HG03457 (cell line): Measurements from ENCODE around the gene ATP2B2.

Source experiments
- ATAC-seq: cut with Tn5 transposase; IDR thresholded peaks from one replicate; pipeline ENCODE4 v1.9.1; 2021; ENCODE audit warnings: moderate number of reproducible peaks; ENCODE audit not compliant: unreplicated experiment

The ATP2B2 gene

DNA sequence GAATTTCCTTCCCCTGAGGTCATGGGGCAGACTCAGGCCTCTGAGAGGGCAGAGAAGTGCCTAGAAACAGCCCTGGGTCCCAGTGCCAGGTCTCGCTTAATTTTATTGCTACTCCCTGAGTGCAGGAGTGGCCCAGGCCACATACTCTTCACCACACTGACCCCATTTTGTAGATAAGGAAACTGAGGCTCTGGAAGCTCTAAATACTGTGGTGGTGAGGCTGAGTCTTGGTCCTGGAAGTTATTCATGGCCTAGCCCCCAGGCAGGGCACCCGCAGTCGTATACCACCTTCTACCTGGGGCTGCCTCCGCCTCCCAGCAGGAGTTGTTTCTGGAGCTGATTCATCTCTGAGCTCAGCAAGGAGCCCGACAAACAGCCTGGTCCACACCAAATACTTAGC lies 9.8 kb downstream of the ATP2B2 start:
- no peak for ATAC-seq

- no peak for ATAC-seq
Measured at GRCh38 chr3:10495003-10495402, 10.4 kb downstream of the ATP2B2 start.

GRCh38 chr3:10494180-10494579 lies 11.2 kb downstream of the ATP2B2 start:
- ATAC-seq = no peak

GRCh38 chr3:10493202-10493589 lies 12.2 kb downstream of the ATP2B2 start:
- no peak for ATAC-seq

- ATAC-seq = no peak
Measured at GRCh38 chr3:10492364-10493201, 12.8 kb downstream of the ATP2B2 start.

DNA sequence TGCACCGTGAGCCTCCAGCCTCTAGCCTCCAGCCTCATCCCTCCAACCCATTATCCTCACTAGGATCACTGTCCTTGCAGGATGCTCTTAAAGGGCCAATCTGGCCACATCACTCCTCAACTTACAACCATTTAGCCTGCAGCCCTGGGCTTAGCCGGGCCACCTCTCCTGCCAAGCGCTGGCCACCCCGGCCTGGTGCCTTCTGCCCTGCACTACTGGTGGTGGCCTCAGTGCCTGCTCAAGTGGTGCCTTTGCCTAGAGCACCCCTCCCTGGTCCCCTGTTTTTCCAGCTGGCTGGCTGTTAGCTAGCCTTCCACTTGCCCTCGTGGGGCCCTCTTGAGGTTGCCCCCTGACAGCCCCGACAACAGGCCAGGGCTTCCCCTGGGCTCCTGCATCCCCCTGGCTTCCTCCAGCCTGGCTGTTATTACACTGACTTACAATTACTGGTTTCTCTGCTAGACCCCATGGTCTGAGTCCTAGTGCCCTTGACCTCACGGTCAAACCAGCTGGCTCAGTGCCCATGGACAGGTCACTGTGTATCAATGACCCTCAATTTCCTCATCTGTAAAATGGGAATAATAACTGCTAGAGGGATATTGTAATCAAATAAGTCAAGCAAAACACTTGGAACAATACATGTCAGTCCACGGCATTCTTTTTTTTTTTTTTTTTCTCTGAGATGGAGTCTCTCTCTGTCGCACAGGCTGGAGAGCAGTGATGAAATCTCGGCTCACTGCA lies 15.5 kb downstream of the ATP2B2 start:
- no peak for ATAC-seq

DNA sequence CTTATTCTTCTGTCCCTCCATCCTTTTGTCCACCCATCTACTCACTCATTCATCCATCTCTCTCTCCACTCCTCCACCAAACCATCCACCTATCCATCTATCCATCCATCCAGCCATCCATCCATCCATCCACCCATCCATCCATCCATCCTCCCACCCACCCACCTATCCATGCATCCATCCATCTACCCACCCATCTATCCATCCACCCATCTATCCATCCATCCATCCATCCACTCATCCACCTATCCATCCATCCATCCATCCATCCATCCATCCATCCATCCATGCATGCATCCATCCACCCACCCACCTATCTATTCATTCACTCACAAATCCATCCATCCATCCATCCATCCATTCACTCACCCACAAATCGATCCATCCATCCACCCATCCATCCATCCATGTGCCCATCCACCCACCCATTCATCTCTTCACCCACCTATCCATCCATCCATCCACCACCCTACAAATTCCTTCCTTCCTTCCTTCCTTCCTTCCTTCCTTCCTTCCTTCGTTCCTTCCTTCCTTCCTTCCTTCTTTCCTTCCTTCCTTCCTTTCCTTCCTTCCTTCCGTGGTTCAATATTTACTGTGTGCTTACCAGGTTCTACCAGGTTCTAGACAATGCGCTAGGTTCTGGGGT lies 17.3 kb downstream of the ATP2B2 start:
- no peak for ATAC-seq

GRCh38 chr3:10485806-10486205 lies 19.6 kb downstream of the ATP2B2 start:
- ATAC-seq = no peak

- no peak for ATAC-seq
Measured at GRCh38 chr3:10485380-10485779, 20.0 kb downstream of the ATP2B2 start.

GRCh38 chr3:10484709-10485108 lies 20.7 kb downstream of the ATP2B2 start:
- ATAC-seq = no peak

- ATAC-seq = no peak
Measured at GRCh38 chr3:10483686-10484345, 21.6 kb downstream of the ATP2B2 start.

GRCh38 chr3:10483364-10483675 lies 22.1 kb downstream of the ATP2B2 start:
- no peak for ATAC-seq

- ATAC-seq = no peak
Measured at GRCh38 chr3:10482631-10483363, 22.6 kb downstream of the ATP2B2 start.

GRCh38 chr3:10480871-10481378 lies 24.5 kb downstream of the ATP2B2 start:
- ATAC-seq = no peak

DNA sequence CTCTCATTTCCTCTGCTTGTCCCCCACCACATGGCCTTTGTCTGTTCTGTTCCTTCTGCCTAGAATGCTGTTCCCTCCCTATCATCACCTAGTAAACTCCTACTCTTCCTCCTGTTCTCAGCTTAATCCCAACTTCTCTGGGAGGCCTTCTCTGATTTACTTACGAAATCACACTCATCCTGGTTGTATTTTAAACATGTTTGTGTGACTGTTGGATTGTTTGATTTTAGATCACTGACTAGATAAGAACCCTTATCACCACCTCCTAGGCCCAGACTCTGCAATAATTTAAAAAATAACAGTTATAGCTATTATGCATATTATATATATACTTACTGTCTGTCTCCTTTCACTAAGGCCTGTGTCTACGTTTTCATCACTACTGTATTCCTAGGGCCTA lies 26.1 kb downstream of the ATP2B2 start:
- ATAC-seq = no peak

DNA sequence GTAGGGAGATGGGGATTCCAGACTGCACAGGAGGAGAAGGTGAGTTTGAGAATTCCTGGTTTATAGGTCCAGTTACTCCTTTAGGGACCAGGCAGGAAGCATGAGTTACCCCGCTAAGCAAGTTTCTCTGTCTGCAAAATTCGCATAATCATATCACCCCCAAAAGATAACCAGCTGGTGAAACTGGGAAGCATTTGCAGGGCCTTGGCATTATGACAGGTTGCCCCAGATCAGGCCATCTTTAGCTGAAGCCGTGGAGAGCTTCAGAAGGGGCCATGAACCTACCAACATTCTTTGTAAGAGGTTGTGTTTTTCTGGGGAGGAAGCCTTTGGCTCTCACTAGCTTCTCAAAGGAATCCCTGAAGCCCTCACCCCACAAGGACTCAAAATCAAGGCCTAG lies 29.4 kb downstream of the ATP2B2 start:
- ATAC-seq = no peak

DNA sequence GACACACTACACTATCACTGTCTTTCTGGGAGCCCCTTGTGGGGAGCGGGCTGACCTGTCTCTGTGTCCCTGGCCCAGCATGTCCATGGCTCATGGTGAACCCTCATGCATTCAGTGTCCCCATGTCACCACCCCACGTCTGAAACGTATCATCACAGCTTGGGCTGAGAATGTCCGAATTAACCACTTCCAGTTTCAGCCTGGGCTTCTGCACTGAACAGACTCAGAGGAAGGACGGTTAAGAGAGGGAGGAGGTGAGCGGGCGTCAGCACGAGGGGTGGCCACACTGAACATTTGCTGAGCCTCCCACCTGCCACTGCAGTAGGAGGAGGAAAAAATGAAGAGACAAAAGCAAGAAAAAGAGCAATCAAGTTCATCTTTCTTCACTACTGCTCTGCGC lies 30.5 kb downstream of the ATP2B2 start:
- no peak for ATAC-seq

DNA sequence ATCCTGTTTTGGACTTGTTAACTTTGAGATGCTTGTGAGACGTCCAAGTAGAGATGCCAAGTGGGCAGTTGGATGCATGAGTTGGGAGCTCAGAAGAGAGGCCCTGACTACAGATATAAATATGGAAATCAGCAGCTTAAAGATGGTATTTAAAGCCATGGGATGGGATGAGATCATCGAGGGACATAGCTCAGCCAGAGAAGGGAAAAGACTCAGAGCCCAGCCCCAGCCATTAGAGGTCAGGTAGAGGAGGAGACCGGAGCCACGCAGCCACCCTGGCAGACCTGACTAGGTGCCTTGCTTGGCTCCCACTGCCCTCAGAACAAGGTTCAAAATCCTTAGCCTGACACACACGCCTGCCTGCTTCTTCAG lies 31.1 kb downstream of the ATP2B2 start:
- no peak for ATAC-seq

- ATAC-seq = no peak
Measured at GRCh38 chr3:10473581-10474274, 31.7 kb downstream of the ATP2B2 start.

GRCh38 chr3:10472877-10473440 lies 32.4 kb downstream of the ATP2B2 start:
- no peak for ATAC-seq
